Smooth muscle cell (in vitro differentiated cells): ENCODE results near the gene DMBT1. TPM values are rescaled to one million over a fixed set of nuclear protein-coding genes. Genes with fewer than 3 reads are reported as not detected.

Source experiments
- DNase-seq: peaks from one replicate; lab custom pipeline; 2025; ENCODE audit not compliant: unreplicated experiment; lab: John Stamatoyannopoulos, UW
- H2AFZ ChIP-seq: fragments of 200-600 bp; sonication (generic); 2 replicates; pipeline ENCODE4 v1.6.0; 2016; ENCODE audit warnings: antibody characterized with exemption, low read depth, mild to moderate bottlenecking
- H3F3A ChIP-seq: fragments of 200-600 bp; sonication (generic); 2 replicates; pipeline ENCODE4 v1.6.0; 2017; ENCODE audit warnings: antibody characterized with exemption, low read depth
- H3K27ac ChIP-seq: fragments of 200-600 bp; sonication (generic); 2 replicates; pipeline ENCODE4 v1.5.1; 2016; ENCODE audit warnings: low read depth, mild to moderate bottlenecking
- H3K27me3 ChIP-seq: fragments of 200-600 bp; sonication (generic); 2 replicates; pipeline ENCODE4 v1.6.1; 2016; ENCODE audit warnings: low read depth, mild to moderate bottlenecking
- H3K36me3 ChIP-seq: fragments of 200-600 bp; sonication (generic); 2 replicates; pipeline ENCODE4 v1.5.1; 2016; ENCODE audit warnings: low read depth
- H3K4me1 ChIP-seq: fragments of 200-600 bp; sonication (generic); 2 replicates; pipeline ENCODE4 v1.5.1; 2016; ENCODE audit warnings: low read depth
- H3K4me2 ChIP-seq: fragments of 200-600 bp; sonication (generic); 2 replicates; pipeline ENCODE4 v1.6.0; 2016; ENCODE audit warnings: mild to moderate bottlenecking
- H3K4me3 ChIP-seq: fragments of 200-600 bp; sonication (generic); 2 replicates; pipeline ENCODE4 v1.5.1; 2016; ENCODE audit warnings: mild to moderate bottlenecking
- H3K79me2 ChIP-seq: fragments of 200-600 bp; sonication (generic); 2 replicates; pipeline ENCODE4 v1.6.0; 2016; ENCODE audit warnings: low read depth, mild to moderate bottlenecking
- H3K9ac ChIP-seq: fragments of 200-600 bp; sonication (generic); 2 replicates; pipeline ENCODE4 v1.6.0; 2016; ENCODE audit warnings: low read depth
- H3K9me3 ChIP-seq: fragments of 200-600 bp; sonication (generic); replicated peaks from 2 replicates; pipeline ENCODE4 v1.5.1; 2016; ENCODE audit warnings: low read depth
- H4K20me1 ChIP-seq: fragments of 200-600 bp; sonication (generic); 2 replicates; pipeline ENCODE4 v1.6.0; 2016; ENCODE audit warnings: low read depth
- CTCF ChIP-seq: fragments of 200-600 bp; sonication (generic); IDR thresholded peaks from 2 replicates; pipeline ENCODE4 v1.5.1; 2017; ENCODE audit warnings: borderline replicate concordance, mild to moderate bottlenecking, antibody characterized with exemption; ENCODE audit not compliant: insufficient read depth, poor library complexity, severe bottlenecking
- WGBS: methylation state at CpG from one replicate; pipeline ENCODE4 v1.1.7; 2016; ENCODE audit warnings: low lambda C conversion rate; 5-methylcytosine and 5-hydroxymethylcytosine counted together
- polyA plus RNA-seq: library from polyadenylated mRNA; unstranded; fragments of >200 nt; fragmentation: Nextera tagmentation; extraction: Ambion mirVana; gene quantifications from 2 replicates; pipeline ENCODE4 v1.2.1, GENCODE V29; 2016
- total RNA-seq: library from RNA; depleted of rRNA; stranded (reverse); fragments of >200 nt; gene quantifications from 2 replicates; pipeline ENCODE4 v1.2.3, GENCODE V29; 2014

The DMBT1 gene
- total and polyA plus RNA-seq, 2 experiments from 2014 or later: not detected

- H3K9ac ChIP-seq: no peak overlapping the region
- no peaks in the 10 kb centered on the region for H3K4me1 ChIP-seq
- H3K27ac ChIP-seq: no peak overlapping the region
- H3K36me3 ChIP-seq: no peaks in the 10 kb centered on the region
- no peak overlapping the region for H3K4me2 ChIP-seq
- H3K79me2 ChIP-seq: no peaks in the 10 kb centered on the region
- H3F3A ChIP-seq: no peaks in the 10 kb centered on the region
- no peak for TF ChIP-seq CTCF
- H3K9me3 ChIP-seq: no peaks in the 10 kb centered on the region
- no peak overlapping the region for H3K4me3 ChIP-seq
- H4K20me1 ChIP-seq: no peaks in the 10 kb centered on the region
- no peak for DNase-seq
- WGBS: 74% methylated on average over 10 of the region's 10 CpGs
- no peak overlapping the region for H2AFZ ChIP-seq
- no peaks in the 10 kb centered on the region for H3K27me3 ChIP-seq
Observed at GRCh38 chr10:122543676-122544445, 16.7 kb upstream of the DMBT1 start.

- no peaks in the 10 kb centered on the region for H4K20me1 ChIP-seq
- no peak overlapping the region for H3K4me2 ChIP-seq
- no peak overlapping the region for H3K27ac ChIP-seq
- H3K36me3 ChIP-seq: no peaks in the 10 kb centered on the region
- H3K27me3 ChIP-seq: no peaks in the 10 kb centered on the region
- no peak overlapping the region for H3K4me3 ChIP-seq
- H2AFZ ChIP-seq: no peak overlapping the region
- DNase-seq: no peak
- 96% methylated on average over 8 of the region's 8 CpGs for WGBS
- no peaks in the 10 kb centered on the region for H3F3A ChIP-seq
- no peak for TF ChIP-seq CTCF
- H3K4me1 ChIP-seq: no peaks in the 10 kb centered on the region
- H3K9ac ChIP-seq: no peak overlapping the region
- H3K79me2 ChIP-seq: no peaks in the 10 kb centered on the region
- H3K9me3 ChIP-seq: no peaks in the 10 kb centered on the region
Observed at GRCh38 chr10:122544493-122544892, 16.1 kb upstream of the DMBT1 start.

- no peak overlapping the region for H3K27ac ChIP-seq
- WGBS: 95% methylated on average over 8 of the region's 8 CpGs
- H3K36me3 ChIP-seq: no peaks in the 10 kb centered on the region
- no peaks in the 10 kb centered on the region for H3F3A ChIP-seq
- H3K9ac ChIP-seq: no peak overlapping the region
- no peak overlapping the region for H3K4me3 ChIP-seq
- H3K27me3 ChIP-seq: no peaks in the 10 kb centered on the region
- H3K4me2 ChIP-seq: no peak overlapping the region
- no peaks in the 10 kb centered on the region for H4K20me1 ChIP-seq
- no peak overlapping the region for H2AFZ ChIP-seq
- H3K4me1 ChIP-seq: no peaks in the 10 kb centered on the region
- H3K9me3 ChIP-seq: no peaks in the 10 kb centered on the region
- no peak for TF ChIP-seq CTCF
- no peak for DNase-seq
- no peaks in the 10 kb centered on the region for H3K79me2 ChIP-seq
Observed at GRCh38 chr10:122546242-122546641, 14.3 kb upstream of the DMBT1 start.
